ENCODE measurements around the gene ABCC1.

GRCh38 chr16:16136588-16136987, 187.2 kb downstream of the ABCC1 start:
- TF ChIP-seq, protein P1, sequence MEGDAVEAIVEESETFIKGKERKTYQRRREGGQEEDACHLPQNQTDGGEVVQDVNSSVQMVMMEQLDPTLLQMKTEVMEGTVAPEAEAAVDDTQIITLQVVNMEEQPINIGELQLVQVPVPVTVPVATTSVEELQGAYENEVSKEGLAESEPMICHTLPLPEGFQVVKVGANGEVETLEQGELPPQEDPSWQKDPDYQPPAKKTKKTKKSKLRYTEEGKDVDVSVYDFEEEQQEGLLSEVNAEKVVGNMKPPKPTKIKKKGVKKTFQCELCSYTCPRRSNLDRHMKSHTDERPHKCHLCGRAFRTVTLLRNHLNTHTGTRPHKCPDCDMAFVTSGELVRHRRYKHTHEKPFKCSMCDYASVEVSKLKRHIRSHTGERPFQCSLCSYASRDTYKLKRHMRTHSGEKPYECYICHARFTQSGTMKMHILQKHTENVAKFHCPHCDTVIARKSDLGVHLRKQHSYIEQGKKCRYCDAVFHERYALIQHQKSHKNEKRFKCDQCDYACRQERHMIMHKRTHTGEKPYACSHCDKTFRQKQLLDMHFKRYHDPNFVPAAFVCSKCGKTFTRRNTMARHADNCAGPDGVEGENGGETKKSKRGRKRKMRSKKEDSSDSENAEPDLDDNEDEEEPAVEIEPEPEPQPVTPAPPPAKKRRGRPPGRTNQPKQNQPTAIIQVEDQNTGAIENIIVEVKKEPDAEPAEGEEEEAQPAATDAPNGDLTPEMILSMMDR (IDR thresholded peaks at IDR 0.05; ENCODE audit: low read depth, low read length): no peak
- TF ChIP-seq EZH2phosphoT487 (IDR thresholded peaks at IDR 0.05; ENCODE audit: low read depth): no peak
